LoVo (cell line): ENCODE results near the gene DTX3.
"Not testable (repeated sequence)": the region's sequence is repeated elsewhere in the genome, so short reads cannot be mapped to it uniquely, and the experiment has no call there.

Source experiments
- DNase-seq: peaks from one replicate; pipeline ENCODE4 v3.0.0-alpha.2; 2016; ENCODE audit warnings: low spot score

The DTX3 gene

DNA sequence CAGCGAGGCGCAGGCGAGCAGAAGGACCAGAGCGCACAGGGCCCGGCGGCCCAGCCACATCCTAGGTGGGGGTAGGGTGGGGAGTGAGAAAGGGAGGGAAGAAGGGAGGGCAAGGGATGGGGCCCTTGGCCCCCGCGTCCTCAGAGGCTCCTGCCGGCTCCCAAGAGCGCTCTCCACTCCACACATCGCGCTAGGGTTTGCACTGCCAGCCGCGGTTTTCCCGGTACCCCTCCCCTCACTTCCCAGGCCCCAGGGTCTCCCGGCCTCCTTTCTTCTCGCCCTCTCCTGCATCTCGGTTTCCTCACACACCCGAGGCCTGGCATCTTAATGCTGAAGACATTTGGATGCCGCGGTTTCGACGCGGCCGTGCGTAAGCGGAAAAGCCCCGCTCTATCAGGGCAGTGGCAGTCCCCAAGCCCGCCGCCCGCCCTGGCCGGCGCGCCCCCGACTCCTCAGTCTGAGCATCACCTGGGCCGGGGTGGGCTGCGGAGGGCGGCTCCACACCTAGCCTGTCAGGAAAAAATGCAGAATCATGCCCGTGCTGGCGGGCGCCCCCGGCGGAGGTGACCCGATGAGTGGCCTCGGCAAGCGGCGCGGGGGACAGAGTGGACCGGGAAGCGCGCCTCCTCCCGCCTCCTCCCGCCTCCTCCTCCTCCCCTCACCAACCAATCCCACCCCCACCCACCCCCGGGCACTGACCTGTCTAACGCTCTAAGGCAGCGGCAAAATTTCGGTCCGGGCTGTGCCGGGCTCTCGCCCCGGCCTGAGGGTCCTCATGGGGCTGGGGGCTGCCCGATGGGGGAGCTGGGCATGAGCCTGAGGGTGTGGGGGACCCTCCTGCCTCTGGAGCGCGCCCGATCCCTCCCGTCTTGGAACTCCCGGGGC lies 27.7 kb downstream of the DTX3 start:
- DNase-seq: no peak

DNA sequence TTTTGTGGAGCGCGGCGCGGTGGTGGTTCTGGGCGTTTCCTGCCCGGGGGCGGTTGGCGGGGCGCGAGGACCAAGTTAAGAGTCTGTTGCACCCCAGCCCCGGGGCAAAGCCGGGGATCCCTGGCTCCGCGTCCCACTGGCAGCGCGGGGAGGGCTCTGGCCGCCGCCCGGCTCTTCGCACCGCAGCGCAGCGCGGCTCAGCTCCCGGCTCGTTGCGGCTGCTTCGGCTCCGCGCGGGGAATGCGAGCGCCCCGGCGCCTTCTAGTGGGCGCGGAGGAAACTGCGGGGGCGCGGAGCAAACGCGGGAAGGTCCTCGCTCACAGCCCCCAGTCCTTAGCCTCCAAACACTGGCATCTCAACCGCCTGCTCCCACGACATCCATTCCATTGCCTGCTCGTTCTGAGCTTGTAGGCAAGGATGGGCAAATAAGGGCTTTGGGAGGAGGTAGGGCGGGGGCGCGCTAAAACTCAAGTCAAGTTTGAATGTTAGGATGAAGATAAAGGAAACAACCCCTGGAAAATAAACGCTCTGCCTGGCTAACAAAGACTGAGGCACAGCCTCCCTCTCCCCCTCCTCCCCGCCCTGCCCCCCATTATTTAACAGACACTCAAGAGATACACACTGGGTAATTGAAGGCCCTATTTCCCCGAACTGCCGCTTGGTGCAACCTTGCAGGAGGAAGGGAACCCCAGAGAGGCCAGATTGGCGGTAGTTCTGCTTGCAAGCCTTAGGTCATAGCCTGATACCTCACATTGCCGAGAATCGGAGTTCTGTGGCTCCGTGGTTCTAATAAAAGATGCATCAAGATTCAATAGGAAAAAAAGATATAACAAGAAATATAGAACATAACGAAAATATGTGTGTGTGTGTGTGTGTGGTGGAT lies 28.6 kb downstream of the DTX3 start, which contains the start of gene B4GALNT1:
B4GALNT1 (minus strand) TSS at position 244 of the 883 bp plus-strand sequence. CDS start 1,069 bp downstream, outside the sequence.
- DNase-seq: peak; percentile 84

DNA sequence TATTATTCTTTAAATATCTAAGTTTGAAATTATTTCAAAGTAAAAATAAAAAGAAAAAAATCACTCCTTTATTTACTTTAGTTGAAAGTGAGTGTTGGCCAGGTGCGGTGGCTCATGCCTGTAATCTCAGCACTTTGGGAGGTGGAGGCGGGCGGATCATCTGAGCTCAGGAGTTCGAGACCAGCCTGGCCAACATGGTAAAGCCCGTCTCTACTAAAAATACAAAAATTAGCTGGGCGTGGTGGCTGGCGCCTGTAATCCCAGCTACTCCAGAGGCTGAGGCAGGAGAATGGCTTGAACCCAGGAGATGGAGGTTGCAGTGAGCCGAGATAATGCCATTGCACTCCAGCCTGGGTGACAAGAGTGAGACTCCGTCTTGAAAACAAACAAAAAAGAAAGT lies 32.1 kb downstream of the DTX3 start:
- DNase-seq: not testable (repeated sequence)

DNA sequence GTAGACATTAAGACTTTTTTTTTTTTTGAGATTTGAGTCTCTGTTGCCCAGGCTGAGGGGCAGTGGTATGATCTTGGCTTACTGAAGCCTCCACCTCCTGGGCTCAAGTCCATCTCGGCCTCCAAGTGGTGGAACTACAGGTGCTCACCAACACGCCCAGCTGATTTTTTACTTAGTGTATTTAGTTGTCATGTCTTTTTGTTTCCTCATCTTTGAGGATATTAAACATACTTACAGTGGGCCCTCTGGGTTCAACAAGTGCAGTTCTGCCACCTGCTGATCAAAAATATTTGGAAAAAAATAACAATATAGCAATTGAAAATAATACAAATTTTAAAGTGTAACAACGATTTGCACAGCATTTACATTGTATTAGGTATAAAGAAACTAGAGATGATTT lies 32.7 kb downstream of the DTX3 start:
- no peak for DNase-seq

DNA sequence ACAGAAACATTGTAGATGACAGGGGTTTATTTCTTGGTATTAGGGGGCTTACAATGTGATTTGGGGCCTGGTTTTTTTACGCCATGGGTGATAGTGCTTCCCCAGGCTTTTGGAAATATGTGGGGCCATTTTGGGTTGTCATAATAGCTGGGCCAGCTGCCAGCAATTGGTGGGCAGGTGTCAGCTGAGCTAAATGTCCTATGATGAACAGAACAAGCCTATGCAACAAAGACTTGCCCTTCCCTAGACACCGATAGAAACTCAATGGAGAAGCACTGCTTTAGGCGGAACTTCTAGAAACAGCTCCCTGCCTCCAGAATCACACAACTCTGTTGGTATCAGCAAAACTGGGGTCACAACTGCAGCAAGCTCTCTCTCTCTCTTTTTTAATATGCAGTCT lies 33.5 kb downstream of the DTX3 start:
- DNase-seq: no peak

DNA sequence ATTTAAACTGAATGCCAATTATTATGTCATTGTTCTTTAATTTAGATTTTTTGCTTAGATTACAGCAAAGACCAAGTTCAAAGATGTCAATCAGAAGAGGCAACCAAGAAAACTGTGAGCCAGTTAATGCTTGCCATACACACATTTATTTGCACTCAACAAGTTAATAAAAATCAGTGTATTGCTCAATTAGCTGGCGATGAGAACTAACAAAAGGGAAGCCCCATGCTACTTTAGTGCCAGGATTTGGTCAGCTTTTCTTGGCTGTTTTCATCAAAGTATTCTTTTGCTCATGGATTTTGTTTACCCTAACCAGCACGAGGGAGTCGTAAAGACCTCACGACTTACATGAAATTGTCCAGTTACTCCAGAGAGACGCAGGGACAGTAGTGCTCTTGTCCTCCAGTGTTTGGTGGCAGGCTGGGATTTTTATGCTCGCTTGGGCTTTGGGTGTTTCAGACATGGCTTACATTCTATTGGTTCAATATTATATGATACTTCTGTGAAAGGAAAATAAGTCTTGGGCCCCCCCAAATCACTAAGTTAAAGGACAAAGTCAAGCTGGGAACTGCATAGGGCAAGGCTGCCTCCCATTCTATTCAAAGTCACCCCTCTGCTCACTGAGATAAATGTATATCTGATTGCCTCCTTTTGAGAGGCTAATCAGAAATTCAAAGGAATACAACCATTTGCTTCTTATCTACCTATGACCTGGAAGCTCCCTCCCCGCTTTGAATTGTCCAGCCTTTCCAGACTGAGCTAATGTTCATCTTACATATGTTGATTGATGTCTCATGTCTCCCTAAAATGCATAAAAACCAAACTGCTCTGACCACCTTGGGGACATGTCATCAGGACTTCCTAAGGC lies 35.8 kb downstream of the DTX3 start:
- no peak for DNase-seq

DNA sequence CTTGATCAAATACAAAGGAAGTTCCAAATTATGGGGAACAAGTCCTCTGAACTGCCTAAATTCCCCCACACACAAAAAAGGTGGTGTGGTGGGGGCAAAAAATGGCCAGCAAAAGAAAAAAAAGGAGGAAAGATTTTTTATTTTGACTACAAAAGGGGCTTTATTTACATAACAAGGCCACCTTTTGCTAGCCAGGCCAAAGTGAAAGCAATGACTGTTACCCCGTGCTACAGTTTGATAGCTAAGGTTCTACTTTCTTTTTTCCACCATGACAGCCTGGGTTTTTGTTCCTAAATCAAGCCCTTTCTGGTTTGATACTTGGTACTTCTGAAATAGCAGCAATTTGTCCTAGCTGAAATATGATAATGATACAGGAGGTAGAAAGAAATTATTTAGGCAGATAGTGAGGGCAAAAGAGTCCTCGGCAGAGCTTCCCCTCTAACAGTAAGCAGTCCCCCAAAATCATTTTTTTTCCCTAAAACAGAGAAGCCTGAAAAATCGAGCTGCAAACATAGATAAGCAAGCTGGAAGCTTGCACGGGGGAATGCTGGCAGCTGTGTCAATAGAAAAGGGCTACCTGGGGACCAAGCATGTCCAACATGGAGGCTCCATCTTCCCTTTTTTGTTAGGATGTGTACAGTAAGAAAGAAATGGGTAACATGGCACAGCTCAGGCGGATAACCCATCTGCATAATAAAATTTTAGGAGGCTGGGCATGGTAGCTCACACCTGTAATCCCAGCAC lies 37.2 kb downstream of the DTX3 start:
- DNase-seq: no peak

DNA sequence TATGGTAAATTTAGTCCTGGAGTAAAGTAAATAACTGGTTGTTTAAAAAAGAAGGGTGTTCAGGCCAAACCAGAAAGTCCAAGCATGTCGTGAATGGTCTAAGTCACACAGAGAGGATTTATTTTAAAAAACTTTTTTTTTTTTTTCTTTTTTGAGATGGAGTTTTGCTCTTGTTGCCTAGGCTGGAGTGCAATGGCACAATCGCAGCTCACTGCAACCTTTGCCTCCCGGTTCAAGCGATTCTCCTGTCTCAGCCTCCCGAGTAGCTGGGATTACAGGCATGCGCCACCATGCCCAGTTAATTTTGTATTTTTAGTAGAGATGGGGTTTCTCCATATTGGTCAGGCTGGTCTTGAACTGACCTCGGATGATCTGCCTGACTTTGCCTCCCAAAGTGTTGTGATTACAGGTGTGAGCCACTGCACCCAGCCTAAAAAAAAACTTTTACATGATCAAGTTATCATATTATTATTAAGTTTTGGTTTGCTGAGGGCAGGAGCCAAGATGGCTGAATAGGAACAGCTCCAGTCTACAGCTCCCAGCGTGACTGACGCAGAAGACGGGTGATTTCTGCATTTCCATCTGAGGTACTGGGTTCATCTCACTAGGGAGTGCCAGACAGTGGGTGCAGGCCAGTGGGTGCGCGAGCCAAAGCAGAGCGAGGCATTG lies 41.5 kb downstream of the DTX3 start:
- DNase-seq: not testable (repeated sequence)

DNA sequence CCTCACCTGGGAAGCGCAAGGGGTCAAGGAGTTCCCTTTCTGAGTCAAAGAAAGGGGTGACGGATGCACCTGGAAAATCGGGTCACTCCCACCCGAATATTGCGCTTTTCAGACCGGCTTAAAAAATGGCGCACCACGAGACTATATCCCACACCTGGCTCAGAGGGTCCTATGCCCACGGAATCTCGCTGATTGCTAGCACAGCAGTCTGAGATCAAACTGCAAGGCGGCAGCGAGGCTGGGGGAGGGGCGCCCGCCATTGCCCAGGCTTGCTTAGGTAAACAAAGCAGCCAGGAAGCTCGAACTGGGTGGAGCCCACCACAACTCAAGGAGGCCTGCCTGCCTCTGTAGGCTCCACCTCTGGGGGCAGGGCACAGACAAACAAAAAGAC lies 42.0 kb downstream of the DTX3 start:
- DNase-seq: not testable (repeated sequence)

DNA sequence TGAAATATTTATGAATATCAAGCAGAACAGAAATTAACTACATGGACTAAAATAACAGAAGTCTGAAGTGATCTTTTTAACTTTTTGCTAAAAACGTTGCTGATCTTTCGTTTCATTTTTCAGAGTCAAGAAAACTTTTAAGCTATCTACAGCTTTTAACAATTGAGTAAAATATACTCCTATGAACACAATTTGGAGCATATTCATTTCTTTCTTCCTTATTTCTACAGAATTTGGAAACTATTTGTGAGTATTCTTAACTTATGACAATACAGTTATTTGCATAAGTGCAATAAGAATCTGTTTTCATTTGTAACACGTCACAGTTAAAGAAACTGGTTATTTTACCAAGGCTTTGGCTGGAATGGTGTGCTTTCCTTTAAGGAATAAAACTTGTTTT lies 49.4 kb downstream of the DTX3 start:
- no peak for DNase-seq

DNA sequence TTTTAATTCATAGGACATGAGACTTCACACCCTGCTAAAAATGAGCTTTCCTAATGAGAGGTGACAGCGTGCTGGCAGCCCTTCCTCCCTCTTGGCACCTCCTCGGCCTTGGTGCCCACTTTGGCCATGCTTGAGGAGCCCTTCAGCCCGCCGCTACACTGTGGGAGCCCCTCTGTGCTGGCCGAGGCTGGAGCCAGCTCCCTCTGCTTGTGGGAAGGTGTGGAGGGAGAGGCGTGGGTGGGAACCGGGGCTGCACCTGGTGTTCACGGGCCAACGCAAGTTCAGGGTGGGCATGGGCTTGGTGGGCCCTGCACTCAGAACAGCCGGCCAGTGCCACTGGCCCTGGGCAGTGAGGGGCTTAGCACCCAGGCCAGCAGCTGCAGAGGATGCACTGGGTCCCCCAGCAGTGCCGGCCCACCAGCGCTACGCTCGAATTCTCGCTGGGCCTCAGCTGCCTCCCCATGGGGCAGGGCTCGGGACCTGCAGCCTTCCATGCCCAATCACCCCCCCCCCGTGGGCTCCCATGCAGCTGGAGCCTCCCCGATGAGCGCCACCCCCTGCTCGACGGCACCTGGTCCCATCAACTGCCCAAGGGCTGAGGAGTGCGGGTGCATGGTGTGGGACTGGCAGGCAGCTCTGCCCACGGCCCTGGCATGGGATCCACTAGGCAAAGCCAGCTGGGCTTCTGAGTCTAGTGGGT lies 51.1 kb downstream of the DTX3 start:
- no peak for DNase-seq

DNA sequence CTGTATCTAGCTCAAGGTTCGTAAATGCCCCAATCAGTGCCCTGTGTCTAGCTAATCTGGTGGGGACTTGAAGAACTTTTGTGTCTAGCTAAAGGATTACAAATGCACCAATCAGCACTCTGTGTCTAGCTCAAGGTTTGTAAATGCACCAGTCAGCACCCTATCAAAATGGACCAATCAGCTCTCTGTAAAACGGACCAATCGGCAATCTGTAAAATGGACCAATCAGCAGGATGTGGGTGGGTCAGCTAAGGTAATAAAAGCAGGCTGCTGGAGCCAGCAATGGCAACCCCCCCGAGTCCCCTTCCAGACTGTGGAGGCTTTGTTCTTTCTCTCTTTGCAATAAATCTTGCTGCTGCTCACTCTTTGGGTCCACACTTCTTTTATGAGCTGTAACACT lies 51.8 kb downstream of the DTX3 start:
- not testable (repeated sequence) for DNase-seq

DNA sequence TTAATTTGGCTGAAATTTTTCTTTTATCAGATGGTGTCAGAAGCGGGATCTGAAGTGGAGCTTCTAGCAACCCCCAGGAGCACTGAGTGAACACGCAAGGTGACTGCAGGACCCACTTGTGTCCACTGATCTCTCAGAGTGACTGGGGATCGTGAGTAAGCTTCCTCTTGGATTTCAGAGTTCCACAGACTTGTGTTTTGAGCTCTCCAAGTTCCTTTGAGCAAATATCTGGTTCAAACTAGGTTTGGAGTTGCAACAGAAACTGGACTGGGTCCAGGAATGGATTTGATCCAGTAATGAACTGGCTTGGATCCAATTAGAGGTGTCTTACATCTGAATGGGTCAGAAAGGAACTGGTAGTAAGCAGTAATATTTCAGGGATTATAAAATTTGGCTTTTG lies 53.1 kb downstream of the DTX3 start:
- no peak for DNase-seq

DNA sequence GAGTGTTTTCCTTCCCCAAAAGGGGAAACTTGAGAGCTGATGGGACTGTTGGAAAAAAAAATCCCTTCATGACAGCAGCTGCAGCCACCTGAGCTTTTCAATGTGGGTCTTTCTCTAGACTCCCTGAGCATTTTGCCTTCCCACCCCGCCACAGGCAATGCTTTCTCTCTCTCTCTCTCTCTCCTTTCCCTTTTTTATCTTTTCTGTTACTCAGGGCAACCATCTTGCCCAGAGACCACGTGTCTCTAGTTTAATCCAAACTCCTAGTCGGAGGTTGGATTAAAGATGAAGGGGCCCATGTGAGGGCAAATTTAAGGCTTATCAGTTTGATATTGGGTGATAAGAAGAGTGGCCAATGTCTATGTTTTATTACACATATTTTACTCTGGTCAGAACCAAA lies 54.3 kb downstream of the DTX3 start:
- DNase-seq: no peak
